HG03135 (cell line): ENCODE results near the gene CDH11.

Experiments
- ATAC-seq: cut with Tn5 transposase; IDR thresholded peaks from one replicate; pipeline ENCODE4 v1.9.1; 2021; ENCODE audit warnings: mild to moderate bottlenecking, moderate library complexity; ENCODE audit not compliant: unreplicated experiment

CDH11 gene

GRCh38 chr16:65041667-65042066 is 80.2 kb downstream of the CDH11 start:
- ATAC-seq = no peak

- no peak for ATAC-seq
These were observed 83.8 kb downstream of the CDH11 start for GRCh38 chr16:65038100-65038499.

DNA sequence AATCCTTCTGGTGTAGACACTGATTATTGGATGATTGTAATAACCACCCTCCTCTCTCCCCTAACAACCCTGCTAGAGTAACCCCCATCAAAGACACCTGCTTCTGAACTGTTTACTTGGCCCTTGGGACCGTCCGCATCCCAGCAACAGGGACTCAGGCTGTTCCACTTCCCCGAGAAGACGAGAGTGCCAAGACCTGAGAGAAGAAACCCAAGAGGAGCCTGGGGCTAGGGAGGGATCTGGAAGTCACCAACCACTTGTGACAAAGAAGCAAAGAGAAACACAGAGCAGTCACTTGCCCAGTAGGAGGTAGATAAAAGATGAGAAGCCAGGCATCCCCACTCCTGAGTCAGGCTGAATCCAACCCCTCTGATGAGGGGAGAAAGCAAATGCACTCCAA is 84.3 kb downstream of the CDH11 start:
- no peak for ATAC-seq

- no peak for ATAC-seq
These were observed 86.9 kb downstream of the CDH11 start for GRCh38 chr16:65034915-65035314.

- no peak for ATAC-seq
These were observed 89.5 kb downstream of the CDH11 start for GRCh38 chr16:65032387-65032786.

GRCh38 chr16:65024767-65025178 is 97.1 kb downstream of the CDH11 start:
- ATAC-seq = no peak

GRCh38 chr16:65023802-65024201 is 98.1 kb downstream of the CDH11 start:
- ATAC-seq = no peak

DNA sequence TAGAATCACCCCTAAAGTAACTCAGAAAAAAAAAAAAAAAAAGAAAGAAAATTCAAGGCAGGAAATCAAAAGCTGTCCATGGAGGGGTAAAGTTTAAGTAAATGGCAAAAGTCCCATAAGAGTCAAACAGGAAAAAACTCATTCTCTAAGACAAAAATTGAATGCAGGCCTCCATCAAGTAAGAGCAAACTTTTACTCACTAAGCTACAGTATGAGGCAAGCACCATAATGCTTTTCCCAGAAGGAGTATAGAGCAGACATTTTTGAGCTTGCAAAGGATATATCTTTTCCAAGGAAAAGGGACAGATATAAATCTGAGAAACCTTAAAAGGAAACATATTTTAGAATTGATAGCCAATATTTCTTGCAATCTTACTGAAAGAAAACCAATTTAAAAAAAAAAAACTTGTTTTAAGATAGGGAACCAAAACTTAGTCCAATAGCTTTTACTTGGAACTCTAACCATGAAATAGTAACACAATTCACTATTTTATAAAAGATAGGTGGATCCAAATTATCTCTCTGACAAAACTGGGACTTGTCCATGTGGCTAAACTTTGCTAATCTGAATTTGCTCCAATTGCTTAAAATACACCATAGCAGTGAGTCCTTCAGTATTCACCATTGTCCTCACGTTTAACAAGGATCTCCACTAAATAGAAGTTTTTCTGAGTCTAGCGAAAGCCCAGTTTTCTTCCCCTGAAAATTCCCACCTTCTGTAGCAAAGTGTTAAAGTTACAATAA is 99.8 kb downstream of the CDH11 start:
- ATAC-seq = no peak

DNA sequence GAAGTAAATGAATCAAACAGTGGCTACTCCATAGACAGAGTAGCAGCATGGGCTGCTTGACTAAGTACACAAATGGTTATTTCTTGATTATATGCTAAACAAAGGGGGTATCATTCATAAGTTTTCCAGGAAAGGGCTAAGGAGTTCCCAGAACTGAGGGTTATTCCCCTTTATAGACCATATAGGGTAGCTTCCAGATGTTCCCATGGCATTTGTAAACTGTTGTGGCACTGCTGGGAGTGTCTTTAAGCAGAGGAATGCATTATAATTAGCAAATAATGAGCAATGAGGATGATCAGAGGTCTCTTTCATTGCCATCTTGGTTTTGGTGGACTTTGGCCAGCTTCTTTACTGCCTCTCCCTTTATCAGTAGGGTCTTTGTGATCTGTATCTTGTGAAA is 105.1 kb downstream of the CDH11 start:
- no peak for ATAC-seq

GRCh38 chr16:65015599-65015998 is 106.3 kb downstream of the CDH11 start:
- no peak for ATAC-seq

GRCh38 chr16:65012357-65012756 is 109.5 kb downstream of the CDH11 start:
- ATAC-seq = no peak

- no peak for ATAC-seq
These were observed 111.7 kb downstream of the CDH11 start for GRCh38 chr16:65010125-65010524.

- no peak for ATAC-seq
These were observed 116.2 kb downstream of the CDH11 start for GRCh38 chr16:65005696-65006095.

GRCh38 chr16:65004570-65004969 is 117.3 kb downstream of the CDH11 start:
- no peak for ATAC-seq

DNA sequence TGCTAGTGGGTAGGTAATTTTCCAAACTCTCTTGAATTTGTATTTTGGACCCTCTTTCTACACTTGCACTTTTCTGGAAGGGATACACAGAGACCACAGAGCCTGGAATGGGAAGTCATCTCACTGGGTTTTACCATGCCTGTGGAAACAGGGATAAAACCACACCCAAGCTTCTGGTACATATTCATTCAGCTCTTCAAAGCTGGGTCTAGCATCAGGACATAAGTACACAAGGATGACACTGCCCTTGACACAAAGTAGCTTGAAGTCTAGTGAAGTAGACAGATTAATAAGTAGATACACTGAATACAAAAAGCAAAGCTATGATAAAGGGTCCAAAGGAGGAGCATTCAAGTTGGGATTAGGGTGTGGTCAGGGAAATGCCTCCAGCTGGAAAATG is 118.2 kb downstream of the CDH11 start:
- ATAC-seq = no peak

DNA sequence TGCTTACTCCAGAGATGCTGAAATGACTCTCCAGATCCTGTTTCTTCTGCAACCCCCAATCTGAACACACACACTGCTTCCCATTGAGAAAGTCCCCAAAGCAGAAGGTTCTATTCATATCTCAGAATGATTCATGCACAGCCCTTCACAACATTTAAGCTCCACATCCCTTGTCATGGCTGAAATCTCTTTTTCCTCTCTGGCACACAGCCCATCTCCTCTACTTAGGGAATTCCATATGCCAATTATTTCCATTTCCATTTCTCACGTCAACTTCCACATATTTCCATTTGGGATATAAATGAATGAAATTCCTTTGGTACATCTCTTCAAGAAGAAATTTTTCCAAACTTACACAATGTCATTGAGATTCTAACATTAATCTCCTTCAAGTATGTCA is 119.6 kb downstream of the CDH11 start:
- no peak for ATAC-seq

GRCh38 chr16:65000654-65001053 is 121.2 kb downstream of the CDH11 start:
- no peak for ATAC-seq

DNA sequence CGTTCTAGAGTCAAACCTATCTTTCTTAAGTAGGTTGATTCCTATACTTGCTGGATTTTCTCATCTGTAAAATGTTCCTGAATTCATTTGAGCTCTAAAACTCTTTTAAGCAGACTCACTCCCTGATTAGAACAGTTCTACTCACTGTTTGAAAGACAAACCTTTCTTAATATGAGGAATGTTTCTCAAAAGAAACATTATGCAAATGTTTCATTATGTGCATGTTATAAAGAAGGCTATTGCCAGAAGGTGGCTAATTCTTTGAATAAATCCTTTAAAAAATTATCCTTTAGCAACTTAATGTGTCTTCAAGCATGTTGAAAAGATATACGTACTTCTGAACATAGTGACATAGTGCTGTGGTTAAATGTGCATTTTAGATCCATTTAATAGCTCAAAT is 124.1 kb downstream of the CDH11 start:
- ATAC-seq = no peak

DNA sequence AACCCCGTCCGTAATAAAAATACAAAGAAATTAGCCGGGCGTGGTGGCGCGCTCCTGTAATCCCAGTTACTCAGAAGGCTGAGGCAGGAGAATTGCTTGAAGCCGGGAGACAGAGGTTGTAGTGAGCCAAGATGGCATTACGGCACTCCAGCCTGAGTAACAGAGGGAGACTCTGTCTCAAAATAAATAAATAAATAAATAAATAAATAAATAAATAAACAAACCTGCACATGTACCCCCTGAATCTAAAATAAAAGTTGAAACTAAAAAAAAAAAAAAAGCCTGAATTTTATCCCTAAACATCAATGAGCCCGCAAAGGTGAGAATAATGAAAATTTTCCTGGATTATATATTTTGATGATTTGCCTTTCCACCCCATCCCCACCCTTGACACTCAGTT is 124.7 kb downstream of the CDH11 start:
- ATAC-seq = no peak

- ATAC-seq = no peak
These were observed 125.2 kb downstream of the CDH11 start for GRCh38 chr16:64996641-64997040.

GRCh38 chr16:64993464-64993863 is 128.4 kb downstream of the CDH11 start:
- ATAC-seq = no peak

DNA sequence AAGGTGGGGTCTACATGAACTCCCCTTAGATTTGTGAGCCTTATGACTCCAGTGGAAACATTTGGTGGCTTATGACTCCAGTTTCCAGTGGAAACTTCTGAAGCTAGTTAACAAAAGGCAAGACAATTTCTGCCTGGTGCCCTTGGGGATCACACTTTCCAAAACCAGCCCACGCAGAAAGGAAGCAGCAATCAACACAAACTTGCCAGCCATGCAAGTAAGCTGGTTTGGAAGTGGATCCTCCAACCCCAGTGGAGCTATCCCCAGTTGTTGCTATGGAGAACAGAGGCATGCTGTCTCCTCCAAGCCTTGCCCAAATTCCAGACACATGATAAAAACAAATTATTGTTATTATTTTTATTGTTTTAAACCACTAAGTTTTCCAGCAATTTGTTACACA is 130.9 kb downstream of the CDH11 start:
- no peak for ATAC-seq

DNA sequence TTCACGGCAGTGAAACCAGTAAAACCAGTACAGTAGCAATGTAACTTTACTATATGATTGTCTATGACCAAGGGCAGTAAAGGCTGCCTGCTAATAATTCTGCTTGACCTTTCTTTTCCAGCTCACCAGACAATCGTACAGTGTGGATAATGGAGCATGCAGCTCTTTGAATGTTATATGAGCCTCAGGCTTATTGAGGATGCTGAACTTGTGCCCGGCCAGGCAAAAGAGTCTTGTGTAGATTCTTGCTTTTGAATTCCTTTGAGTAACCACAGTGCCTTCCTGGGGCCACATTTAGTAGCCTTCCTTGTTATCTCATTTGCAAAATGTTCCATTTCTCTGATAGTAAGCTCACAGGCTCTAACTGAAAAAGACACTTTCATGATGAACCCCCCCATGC is 131.8 kb downstream of the CDH11 start:
- ATAC-seq = no peak
